Measurements from ENCODE around the gene STKLD1. TPM values are rescaled to one million over a fixed set of nuclear protein-coding genes. Genes with fewer than 3 reads are reported as not detected.
A peak's percentile ranks its signal among the peaks of the same experiment; 100 is the strongest.

The STKLD1 gene
- total and polyA plus RNA-seq, 12 donors: 0.71 to 6.0 (median 2.2) TPM; not detected in 2

DNA sequence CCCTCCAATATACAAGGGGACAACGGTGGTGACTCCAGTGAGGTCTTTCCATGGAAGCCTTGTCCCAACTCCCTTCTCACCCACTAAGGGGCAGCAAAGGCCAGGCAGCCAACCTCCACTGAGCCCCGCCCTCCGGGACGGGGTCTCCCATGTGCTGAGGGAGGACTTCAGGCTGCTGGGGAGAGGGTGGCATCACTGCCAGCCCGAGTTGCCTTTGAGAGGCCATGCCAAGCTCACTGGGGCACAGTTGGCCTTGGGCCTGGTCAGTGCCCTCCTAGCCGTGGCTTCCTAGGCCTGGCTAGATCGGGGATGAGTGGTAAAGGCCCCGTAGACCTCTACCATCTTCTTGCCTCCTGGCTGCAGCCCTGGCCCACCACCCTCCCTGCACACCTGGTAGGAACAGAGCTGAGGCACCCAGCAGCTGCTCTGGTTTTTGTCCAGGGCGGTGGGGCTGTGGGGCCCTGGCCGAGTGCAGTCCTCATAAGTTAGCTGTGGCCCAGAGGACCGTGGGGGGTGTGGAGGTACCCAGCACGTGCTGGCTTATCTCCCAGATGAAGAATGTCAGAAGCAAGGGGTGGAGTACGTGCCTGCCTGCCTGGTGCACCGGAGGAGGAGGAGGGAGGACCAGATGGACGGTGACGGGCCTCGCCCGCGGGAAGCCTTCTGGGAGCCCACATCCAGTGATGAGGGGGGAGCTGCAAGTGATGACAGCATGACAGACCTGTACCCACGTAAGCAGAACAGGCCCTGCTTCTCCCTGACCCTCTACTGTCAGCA, 16.6 kb upstream of the STKLD1 start:
- TF ChIP-seq, protein P1, sequence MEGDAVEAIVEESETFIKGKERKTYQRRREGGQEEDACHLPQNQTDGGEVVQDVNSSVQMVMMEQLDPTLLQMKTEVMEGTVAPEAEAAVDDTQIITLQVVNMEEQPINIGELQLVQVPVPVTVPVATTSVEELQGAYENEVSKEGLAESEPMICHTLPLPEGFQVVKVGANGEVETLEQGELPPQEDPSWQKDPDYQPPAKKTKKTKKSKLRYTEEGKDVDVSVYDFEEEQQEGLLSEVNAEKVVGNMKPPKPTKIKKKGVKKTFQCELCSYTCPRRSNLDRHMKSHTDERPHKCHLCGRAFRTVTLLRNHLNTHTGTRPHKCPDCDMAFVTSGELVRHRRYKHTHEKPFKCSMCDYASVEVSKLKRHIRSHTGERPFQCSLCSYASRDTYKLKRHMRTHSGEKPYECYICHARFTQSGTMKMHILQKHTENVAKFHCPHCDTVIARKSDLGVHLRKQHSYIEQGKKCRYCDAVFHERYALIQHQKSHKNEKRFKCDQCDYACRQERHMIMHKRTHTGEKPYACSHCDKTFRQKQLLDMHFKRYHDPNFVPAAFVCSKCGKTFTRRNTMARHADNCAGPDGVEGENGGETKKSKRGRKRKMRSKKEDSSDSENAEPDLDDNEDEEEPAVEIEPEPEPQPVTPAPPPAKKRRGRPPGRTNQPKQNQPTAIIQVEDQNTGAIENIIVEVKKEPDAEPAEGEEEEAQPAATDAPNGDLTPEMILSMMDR (IDR thresholded peaks at IDR 0.05): peak in 5 of 6 experiments; percentile 27 to 49 (median 41)
- no peak for TF ChIP-seq POLR2A (IDR thresholded peaks at IDR 0.05)
- 52 to 61% (median 53%) methylated on average over 11 to 20 of the region's 20 CpGs for WGBS, 4 donors
- Histone ChIP-seq H3K4me1 (replicated peaks in 1 of 2) (peaks cover 11 to 43% of the 10 kb centered on the region in 2 donors), H3K9me3 (replicated peaks in 1 of 3) (no peaks in the 10 kb centered on the region), H3K4me3 (no peak overlapping the region), H3K27ac (peak overlapping the region in 2 of 5 donors; percentile 12 to 21), H3K27me3 (no peaks in the 10 kb centered on the region), H3K36me3 (replicated peaks in 1 of 2) (peaks cover 0 to 43% of the 10 kb centered on the region in 2 donors)
- peak in 3 of 7 donors; percentile 23 to 38 (median 36) for DNase-seq
- intact Hi-C loops (cut with DNase I): loop anchor here (10.0 kb wide), 1 partner anchor 125 kb away; no protein-coding TSS in a partner anchor

DNA sequence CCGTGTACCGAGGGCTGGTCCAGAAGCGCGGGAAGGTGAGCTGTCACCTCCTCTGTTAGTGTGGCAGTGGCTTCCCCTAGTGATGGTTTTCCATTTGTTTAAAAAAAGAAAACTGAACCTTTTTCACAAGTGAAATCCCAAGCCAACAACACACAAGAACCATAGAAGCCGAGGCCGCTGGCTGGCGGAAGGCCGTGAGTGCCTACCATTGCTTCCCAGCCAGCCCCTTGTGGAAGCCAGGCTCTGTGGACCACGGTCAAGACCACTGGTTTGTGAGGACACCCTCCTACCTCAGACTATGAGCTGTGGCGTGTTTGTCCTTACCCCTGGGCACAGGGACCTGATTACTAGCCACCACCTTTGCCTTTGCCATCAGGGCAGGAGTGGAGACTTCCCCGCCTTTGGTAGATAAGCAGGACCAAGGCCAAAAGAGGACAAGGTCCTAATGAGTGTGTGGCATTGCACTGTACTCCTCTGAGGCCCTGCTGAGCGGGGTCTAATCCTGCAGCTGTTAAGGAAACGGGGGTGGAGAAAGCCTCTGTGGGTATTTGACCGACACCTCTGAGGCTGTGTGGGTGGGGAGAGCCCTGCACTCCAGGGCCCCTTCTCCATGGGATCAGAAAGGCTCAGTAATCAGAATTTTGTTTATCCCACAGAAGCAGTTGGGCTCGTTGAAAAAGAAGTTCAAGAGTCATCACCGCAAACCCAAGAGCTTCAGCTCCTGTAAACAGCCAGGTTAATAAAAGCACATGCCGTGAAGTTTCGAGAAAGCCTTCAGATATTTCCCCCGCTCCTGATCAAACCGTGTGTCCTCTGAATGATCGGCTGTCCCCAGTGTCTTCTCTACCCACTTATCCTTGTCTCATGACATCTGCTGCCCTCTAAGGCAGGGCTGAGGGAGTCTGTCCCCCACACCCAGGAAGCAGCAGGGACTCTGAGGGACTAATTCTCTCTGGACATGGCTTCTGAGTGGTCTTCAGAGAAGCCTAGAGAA, 15.5 kb upstream of the STKLD1 start:
- no peak for TF ChIP-seq POLR2A (IDR thresholded peaks at IDR 0.05)
- TF ChIP-seq, protein P1 (IDR thresholded peaks at IDR 0.05): no peak
- intact Hi-C loops (cut with DNase I): no loop called here
- H3K27ac ChIP-seq: peak overlapping the region in 1 of 5 donors; percentile 1
- H3K9me3 ChIP-seq (replicated peaks in 1 of 3): no peaks in the 10 kb centered on the region
- H3K27me3 ChIP-seq: no peaks in the 10 kb centered on the region
- DNase-seq: peak in 2 of 7 donors; percentile 26 to 44
- H3K36me3 ChIP-seq (replicated peaks in 1 of 2): peaks cover 0 to 55% of the 10 kb centered on the region in 2 donors
- 76 to 83% (median 81%) methylated on average over 19 to 21 of the region's 21 CpGs for WGBS, 4 donors
- H3K4me3 ChIP-seq: no peak overlapping the region
- peaks cover 6 to 33% of the 10 kb centered on the region in 2 donors for H3K4me1 ChIP-seq (replicated peaks in 1 of 2)

- peaks cover 0 to 64% of the 10 kb centered on the region in 2 donors for H3K36me3 ChIP-seq (replicated peaks in 1 of 2)
Measured at GRCh38 chr9:133361507-133362092, 14.6 kb upstream of the STKLD1 start.

More at GRCh38 chr9:133361507-133362092, 14.6 kb upstream of the STKLD1 start:
- no peak overlapping the region for H3K27ac ChIP-seq
- H3K4me1 ChIP-seq (replicated peaks in 1 of 2): peaks cover 5 to 32% of the 10 kb centered on the region in 2 donors
- WGBS, 4 donors: 54 to 69% (median 62%) methylated on average over 12 to 13 of the region's 13 CpGs
- TF ChIP-seq, protein P1 (IDR thresholded peaks at IDR 0.05): no peak
- no peak for TF ChIP-seq POLR2A (IDR thresholded peaks at IDR 0.05)
- H3K4me3 ChIP-seq: no peak overlapping the region
- DNase-seq: peak in 1 of 7 donors; percentile 29
- H3K27me3 ChIP-seq: no peaks in the 10 kb centered on the region
- no peaks in the 10 kb centered on the region for H3K9me3 ChIP-seq (replicated peaks in 1 of 3)
- intact Hi-C loops (cut with DNase I): no loop called here
